ENCODE measurements around the gene PSG11.
"Not testable (repeated sequence)": the region's sequence is repeated elsewhere in the genome, so short reads cannot be mapped to it uniquely, and the experiment has no call there.

DNA sequence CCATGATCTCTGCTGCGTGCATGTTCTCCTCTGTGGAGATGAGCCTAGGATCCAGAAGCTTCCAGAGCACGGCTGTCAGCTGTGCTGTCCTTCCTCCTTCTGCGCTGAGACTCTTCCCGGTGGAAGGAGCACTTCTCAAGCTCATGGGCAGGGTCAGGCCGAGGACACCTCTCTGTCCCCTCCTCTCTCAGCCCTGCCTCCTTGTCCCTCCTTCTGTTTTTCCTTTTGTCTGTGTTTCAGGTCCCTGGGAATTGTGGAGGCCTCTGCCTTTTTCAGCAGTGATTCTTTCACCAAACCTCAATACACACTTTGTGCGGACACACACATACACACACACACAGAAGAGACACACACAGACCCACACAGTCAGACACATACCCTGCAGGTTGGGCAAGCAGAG is at the start of gene PSG11:
- not testable (repeated sequence) for TF ChIP-seq POLR2A (IDR thresholded peaks at IDR 0.05; ENCODE audit: low read length); GATA1 (IDR thresholded peaks at IDR 0.05; ENCODE audit: low read depth, low read length)
